VCaP (cell line): ENCODE measurements around the gene DUS2.

Source experiments
- H3K27ac ChIP-seq: fragments of 450-650 bp; 2 replicates; pipeline ENCODE4 v1.5.1; 2017
- CTCF ChIP-seq: fragments of 450-650 bp; conservative IDR thresholded peaks from 2 replicates; pipeline ENCODE4 v1.5.1; 2017; ENCODE audit warnings: mild to moderate bottlenecking, moderate library complexity

DUS2 gene

GRCh38 chr16:68075980-68076379 is 52.9 kb downstream of the DUS2 start:
- no peak for TF ChIP-seq CTCF
- H3K27ac ChIP-seq = no peak overlapping the region

- H3K27ac ChIP-seq = no peak overlapping the region
Measured at GRCh38 chr16:68076560-68076959, 53.5 kb downstream of the DUS2 start.

GRCh38 chr16:68077866-68078700 is 55.0 kb downstream of the DUS2 start:
- H3K27ac ChIP-seq = no peak overlapping the region
- no peak for TF ChIP-seq CTCF

More at GRCh38 chr16:68076560-68076959, 53.5 kb downstream of the DUS2 start:
- TF ChIP-seq CTCF = no peak

GRCh38 chr16:68078701-68079375 is 55.8 kb downstream of the DUS2 start:
- H3K27ac ChIP-seq = no peak overlapping the region
- no peak for TF ChIP-seq CTCF

GRCh38 chr16:68079376-68079625 is 56.2 kb downstream of the DUS2 start:
- TF ChIP-seq CTCF = no peak
- H3K27ac ChIP-seq = no peak overlapping the region

GRCh38 chr16:68079626-68080344 is 56.7 kb downstream of the DUS2 start:
- H3K27ac ChIP-seq = no peak overlapping the region

More at GRCh38 chr16:68079626-68080344, 56.7 kb downstream of the DUS2 start:
- TF ChIP-seq CTCF = no peak
